Upper lobe of left lung (tissue), 4 donors: Measurements from ENCODE around the gene TMEM35B.

Source experiments
- EP300 ChIP-seq, 4 donors: sonication (generic); formaldehyde crosslinking; IDR thresholded peaks; one replicate each; pipeline ENCODE4 v1.5.1; 2017; ENCODE audit warnings: antibody characterized with exemption in 4 of 4, control low read depth in 2 of 4
- POLR2A ChIP-seq, 4 donors: fragments of 450-650 bp; IDR thresholded peaks; one replicate each; pipeline ENCODE4 v1.5.1; 2016 to 2017; ENCODE audit warnings: antibody characterized with exemption in 4 of 4, mild to moderate bottlenecking in 2 of 4
- POLR2AphosphoS5 ChIP-seq, 2 donors: sonication (generic); formaldehyde crosslinking; IDR thresholded peaks; one replicate each; pipeline ENCODE4 v1.5.1; 2017; ENCODE audit warnings: antibody characterized with exemption in 2 of 2
- TF ChIP-seq, protein P1 (sequence below), 6 experiments: fragments of 450-650 bp in 4 of 6; fragments of 200-600 bp in 2 of 6; sonication (generic) in 2 of 6; IDR thresholded peaks; one replicate each; pipeline ENCODE4 v1.5.1; 2016 to 2019; ENCODE audit warnings: antibody characterized with exemption in 6 of 6

DNA sequence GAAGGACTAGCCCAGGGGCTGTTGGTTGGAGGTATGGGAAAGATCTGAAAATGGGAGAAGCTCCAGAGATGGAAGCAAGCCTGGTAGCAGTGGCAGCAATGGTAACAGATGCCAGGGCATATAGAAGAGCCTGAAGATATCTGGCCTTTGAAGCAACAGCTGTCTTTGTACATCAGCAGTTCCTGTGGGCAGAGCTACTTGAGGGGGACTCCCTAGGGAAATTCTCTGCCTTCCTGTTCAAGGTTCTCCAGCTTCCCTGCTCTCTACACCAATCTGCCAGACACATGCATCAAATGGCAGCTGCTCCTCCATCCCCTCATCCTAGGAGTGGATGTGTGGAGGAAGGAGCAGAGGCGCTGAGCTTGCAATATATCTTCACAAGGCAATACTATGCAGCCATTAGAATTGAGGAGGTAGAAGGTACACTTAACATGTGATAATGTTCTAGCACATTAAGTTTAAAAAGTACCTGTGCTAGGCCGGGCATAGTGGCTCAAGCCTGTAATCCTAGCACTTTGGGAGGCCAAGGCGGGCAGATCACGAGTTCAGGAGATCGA lies 2.2 kb downstream of the TMEM35B start:
- TF ChIP-seq, protein P1, sequence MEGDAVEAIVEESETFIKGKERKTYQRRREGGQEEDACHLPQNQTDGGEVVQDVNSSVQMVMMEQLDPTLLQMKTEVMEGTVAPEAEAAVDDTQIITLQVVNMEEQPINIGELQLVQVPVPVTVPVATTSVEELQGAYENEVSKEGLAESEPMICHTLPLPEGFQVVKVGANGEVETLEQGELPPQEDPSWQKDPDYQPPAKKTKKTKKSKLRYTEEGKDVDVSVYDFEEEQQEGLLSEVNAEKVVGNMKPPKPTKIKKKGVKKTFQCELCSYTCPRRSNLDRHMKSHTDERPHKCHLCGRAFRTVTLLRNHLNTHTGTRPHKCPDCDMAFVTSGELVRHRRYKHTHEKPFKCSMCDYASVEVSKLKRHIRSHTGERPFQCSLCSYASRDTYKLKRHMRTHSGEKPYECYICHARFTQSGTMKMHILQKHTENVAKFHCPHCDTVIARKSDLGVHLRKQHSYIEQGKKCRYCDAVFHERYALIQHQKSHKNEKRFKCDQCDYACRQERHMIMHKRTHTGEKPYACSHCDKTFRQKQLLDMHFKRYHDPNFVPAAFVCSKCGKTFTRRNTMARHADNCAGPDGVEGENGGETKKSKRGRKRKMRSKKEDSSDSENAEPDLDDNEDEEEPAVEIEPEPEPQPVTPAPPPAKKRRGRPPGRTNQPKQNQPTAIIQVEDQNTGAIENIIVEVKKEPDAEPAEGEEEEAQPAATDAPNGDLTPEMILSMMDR (IDR thresholded peaks at IDR 0.05), result no peak
- TF ChIP-seq EP300 (IDR thresholded peaks at IDR 0.05) (no peak), POLR2AphosphoS5 (IDR thresholded peaks at IDR 0.05) (no peak), POLR2A (IDR thresholded peaks at IDR 0.05) (no peak)
